HL-60 (cell line): ENCODE results near the gene TAF9.

Experiments
- CTCF ChIP-seq: IDR thresholded peaks from one replicate; pipeline ENCODE4 v1.5.1; 2011; ENCODE audit warnings: low read length, control low read depth, inconsistent platforms; ENCODE audit not compliant: insufficient read depth
- GABPA ChIP-seq: IDR thresholded peaks from 2 replicates; pipeline ENCODE4 v1.6.1; 2012; ENCODE audit warnings: low read depth
- POLR2AphosphoS5 ChIP-seq: IDR thresholded peaks from 2 replicates; pipeline ENCODE4 v1.6.1; 2012; ENCODE audit warnings: low read depth

GRCh38 chr5:69335341-69335935 is 33.9 kb downstream of the TAF9 start:
- TF ChIP-seq CTCF, result no peak
- no peak for TF ChIP-seq POLR2AphosphoS5
- TF ChIP-seq GABPA, result no peak
